ENCODE results near the gene ERGIC3.

Gene ERGIC3

GRCh38 chr20:35606127-35606526, 64.2 kb downstream of the ERGIC3 start:
- Histone ChIP-seq H3K4me3 (ENCODE audit: low read depth, low read length, poor library complexity, severe bottlenecking) (peak overlapping the region; percentile 44), H3K4me2 (ENCODE audit: low read length) (peak overlapping the region; percentile 8)
- no peak for TF ChIP-seq CTCF (IDR thresholded peaks at IDR 0.05; ENCODE audit: low read length)
- TF ChIP-seq EZH2 (IDR thresholded peaks at IDR 0.05; ENCODE audit: borderline replicate concordance, low read length) = no peak

More at GRCh38 chr20:35606127-35606526, 64.2 kb downstream of the ERGIC3 start:
- peak overlapping the region; percentile 69; the same call in 1 of the 2 replicates for H3K9ac ChIP-seq (ENCODE audit: low read length)
- H3K79me2 ChIP-seq (ENCODE audit: insufficient read depth, low read length) = no peaks in the 10 kb centered on the region
- peak overlapping the region; percentile 97 for H3K27ac ChIP-seq (ENCODE audit: low read depth, low read length, poor library complexity, severe bottlenecking)
- H3K27me3 ChIP-seq (ENCODE audit: insufficient read depth, low read length) = no peaks in the 10 kb centered on the region
- no peaks in the 10 kb centered on the region for H3F3A ChIP-seq (ENCODE audit: insufficient read depth, low read length)
- no peak overlapping the region for H2AFZ ChIP-seq (ENCODE audit: low read length)
- H3K9me3 ChIP-seq (ENCODE audit: low read length) = no peaks in the 10 kb centered on the region
- H4K20me1 ChIP-seq (ENCODE audit: insufficient read depth, low read length) = no peaks in the 10 kb centered on the region
- H3K36me3 ChIP-seq (ENCODE audit: insufficient read depth, low read length) = no peaks in the 10 kb centered on the region
- no peaks in the 10 kb centered on the region for H3K9me2 ChIP-seq (ENCODE audit: low read depth, low read length)
- peaks cover 66% of the 10 kb centered on the region for H3K4me1 ChIP-seq (ENCODE audit: insufficient read depth, low read length, severe bottlenecking)
